Transverse colon (tissue), 4 donors: ENCODE results near the gene ROR1.

ENCODE experiments used
- CTCF ChIP-seq, 5 experiments: fragments of 200-600 bp in 3 of 5; fragments of 450-650 bp in 2 of 5; sonication (generic) in 3 of 5; IDR thresholded peaks; 1 replicate in 2 of 5; 2 replicates in 3 of 5; pipeline ENCODE4 v1.5.1; 2016 to 2017; ENCODE audit warnings: antibody characterized with exemption in 5 of 5, inconsistent platforms in 3 of 5, mild to moderate bottlenecking in 2 of 5, moderate library complexity in 1 of 5
- EP300 ChIP-seq: sonication (generic); formaldehyde crosslinking; IDR thresholded peaks from one replicate; pipeline ENCODE4 v1.6.1; 2017; ENCODE audit warnings: antibody characterized with exemption, low read depth
- POLR2A ChIP-seq: fragments of 450-650 bp; IDR thresholded peaks from one replicate; pipeline ENCODE4 v1.6.1; 2016; ENCODE audit warnings: antibody characterized with exemption, mild to moderate bottlenecking, moderate library complexity
- POLR2AphosphoS5 ChIP-seq, 3 donors: sonication (generic); formaldehyde crosslinking; IDR thresholded peaks; one replicate each; pipeline ENCODE4 v1.6.1; 2016; ENCODE audit warnings: antibody characterized with exemption in 3 of 3

DNA sequence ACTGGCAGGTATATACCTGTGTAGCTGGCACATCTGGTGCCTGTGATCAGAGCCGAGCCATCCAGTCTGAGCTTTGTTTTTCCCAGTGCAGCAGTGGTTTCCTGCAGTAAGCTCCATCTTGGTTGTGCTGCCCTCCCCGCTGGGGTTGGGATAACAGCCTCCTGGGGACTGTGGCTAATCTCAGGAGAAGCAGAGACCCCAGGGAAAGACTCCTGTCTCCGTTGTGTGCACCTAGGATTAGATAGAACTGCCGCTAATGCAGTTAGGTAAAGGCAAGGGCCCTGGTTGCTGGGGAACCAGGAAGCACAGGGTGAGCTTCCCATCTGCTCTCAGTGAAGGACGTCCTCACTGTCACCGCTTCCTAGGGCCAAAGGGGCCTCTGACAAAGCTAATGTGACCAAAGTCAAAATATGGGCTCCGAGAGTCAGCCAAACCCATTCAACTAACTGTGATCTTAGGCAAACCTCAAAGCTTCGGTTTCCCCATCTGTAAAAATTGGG, 20.0 kb downstream of the ROR1 start:
- no peak for TF ChIP-seq CTCF (IDR thresholded peaks at IDR 0.05)
- no peak for TF ChIP-seq POLR2AphosphoS5 (IDR thresholded peaks at IDR 0.05)
- TF ChIP-seq EP300, result no peak
- TF ChIP-seq POLR2A, result no peak
